SH-SY5Y (cell line): ENCODE results near the gene JAG1.

Experiments
- GATA2 ChIP-seq: IDR thresholded peaks from 2 replicates; pipeline ENCODE4 v1.6.1; 2011; ENCODE audit warnings: mild to moderate bottlenecking, low read depth, low read length
- GATA3 ChIP-seq: IDR thresholded peaks from 2 replicates; pipeline ENCODE4 v1.6.1; 2011; ENCODE audit warnings: low read depth, mild to moderate bottlenecking, low read length, moderate library complexity

DNA sequence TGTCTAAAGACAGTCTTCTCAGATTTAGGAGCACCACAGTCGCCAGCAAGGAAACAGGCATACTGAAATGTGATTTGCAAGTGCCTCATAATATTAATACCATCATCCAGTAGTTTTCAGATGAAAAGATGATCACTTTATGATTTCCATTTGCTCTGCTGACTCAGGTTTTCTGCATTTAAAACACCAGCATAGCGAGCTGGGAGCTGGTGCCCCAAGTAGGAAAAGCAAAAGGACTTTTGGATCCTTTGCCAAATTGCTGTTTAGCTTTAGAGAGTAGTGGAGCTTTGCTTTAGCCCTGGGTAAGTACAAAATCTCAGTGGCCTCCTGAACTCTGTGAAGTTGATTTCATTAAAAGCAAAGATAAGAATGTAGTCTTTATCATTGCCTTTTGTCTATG, 78.5 kb downstream of the JAG1 start:
- TF ChIP-seq GATA2 (no peak), GATA3 (no peak)
